NCI-H2107 treated with DMSO at 0.1 percent for 48 hours (cell line): ENCODE measurements around the gene DMD.

Experiments used
- DNase-seq: peaks from one replicate; lab custom pipeline; 2025; ENCODE audit not compliant: unreplicated experiment; lab: John Stamatoyannopoulos, UW

The DMD gene

GRCh38 chrX:31212856-31213748, 1998.2 kb downstream of the DMD start:
- no peak for DNase-seq

GRCh38 chrX:31209005-31209628, 2002.2 kb downstream of the DMD start:
- no peak for DNase-seq

- DNase-seq, result no peak
Observed at GRCh38 chrX:31201503-31201902, 2009.8 kb downstream of the DMD start.

- no peak for DNase-seq
Observed at GRCh38 chrX:31200430-31200829, 2010.9 kb downstream of the DMD start.

- DNase-seq, result no peak
Observed at GRCh38 chrX:31199840-31200114, 2011.6 kb downstream of the DMD start.

GRCh38 chrX:31199056-31199839, 2012.1 kb downstream of the DMD start:
- no peak for DNase-seq

- DNase-seq, result no peak
Observed at GRCh38 chrX:31190221-31190975, 2021.0 kb downstream of the DMD start.

- DNase-seq, result no peak
Observed at GRCh38 chrX:31186693-31187338, 2024.5 kb downstream of the DMD start.

- no peak for DNase-seq
Observed at GRCh38 chrX:31185884-31186283, 2025.5 kb downstream of the DMD start.

GRCh38 chrX:31181377-31182000, 2029.9 kb downstream of the DMD start:
- DNase-seq, result no peak

- no peak for DNase-seq
Observed at GRCh38 chrX:31179203-31179602, 2032.1 kb downstream of the DMD start.

- no peak for DNase-seq
Observed at GRCh38 chrX:31178769-31179125, 2032.6 kb downstream of the DMD start.

GRCh38 chrX:31178064-31178768, 2033.1 kb downstream of the DMD start:
- no peak for DNase-seq

- DNase-seq, result no peak
Observed at GRCh38 chrX:31170792-31171191, 2040.6 kb downstream of the DMD start.

GRCh38 chrX:31168551-31168950, 2042.8 kb downstream of the DMD start:
- DNase-seq, result no peak

- DNase-seq, result no peak
Observed at GRCh38 chrX:31166832-31167231, 2044.5 kb downstream of the DMD start.

GRCh38 chrX:31166416-31166815, 2044.9 kb downstream of the DMD start:
- no peak for DNase-seq

GRCh38 chrX:31165241-31166035, 2045.9 kb downstream of the DMD start:
- no peak for DNase-seq

GRCh38 chrX:31154946-31155345, 2056.4 kb downstream of the DMD start:
- DNase-seq, result no peak
